HepG2 (cell line): Measurements from ENCODE around the gene DCLK1. TPM values are rescaled to one million over a fixed set of nuclear protein-coding genes. Genes with fewer than 3 reads are reported as not detected.

Experiments used
- ATAC-seq: fragments of 200-7000 bp; cut with Tn5 transposase; 3 replicates; pipeline ENCODE4 v1.9.1; 2020; ENCODE audit warnings: mild to moderate bottlenecking, moderate library complexity
- BruUV-seq: library from RNA; stranded (reverse); fragments of 400-500 nt; replicated peaks from 2 replicates; lab custom pipeline; 2021; lab: Mats Ljungman, UMichigan
- CTCF ChIA-PET: fragments of 300-600 bp; formaldehyde crosslinking; extraction: SDS; loops from one replicate; lab custom pipeline; 2021; ENCODE audit warnings: low total read pairs, inconsistent platforms, low intra/inter-chr PET ratio; lab: Yijun Ruan, JAX
- POLR2A ChIA-PET: fragments of 350-600 bp; sonication (Branson Sonifier 250); formaldehyde crosslinking; loops from one replicate; lab custom pipeline; 2020; ENCODE audit warnings: antibody characterized with exemption, inconsistent platforms; lab: Yijun Ruan, JAX
- DNase-seq: peaks from one replicate; pipeline ENCODE4 v3.0.0-alpha.2; 2015; ENCODE audit warnings: low spot score
- FAIRE-seq: peaks from 3 replicates; lab custom pipeline; 2011; peaks lifted over from hg19 to GRCh38; lab: Jason Lieb, UNC
- H2AFZ ChIP-seq: one replicate; pipeline ENCODE4 v1.6.1; 2011; ENCODE audit warnings: low read length, inconsistent platforms
- H3K27ac ChIP-seq: fragments of 300-600 bp; 3 replicates; pipeline ENCODE4 v1.8.0; 2011; ENCODE audit warnings: mixed run types, mild to moderate bottlenecking, mixed read lengths, low read length, inconsistent platforms; ENCODE audit not compliant: insufficient read depth; ENCODE audit errors: extremely low read length
- H3K27me3 ChIP-seq, 2 experiments: fragments of 200-600 bp in 1 of 2; 2 replicates in 1 of 2; 3 replicates in 1 of 2; pipeline versions ENCODE4 v1.6.0 to v1.8.0; 2011; ENCODE audit warnings: low read length in 2 of 2, mild to moderate bottlenecking in 2 of 2, moderate library complexity in 2 of 2, inconsistent platforms in 1 of 2; ENCODE audit not compliant: insufficient read depth in 2 of 2, control insufficient read depth in 1 of 2
- H3K36me3 ChIP-seq, 2 experiments: fragments of 200-600 bp in 1 of 2; replicated peaks in 1 of 2; 2 replicates in 1 of 2; 3 replicates in 1 of 2; pipeline versions ENCODE4 v1.5.1 to v1.8.0; 2011; ENCODE audit warnings: low read length in 2 of 2, inconsistent platforms in 1 of 2; ENCODE audit not compliant: insufficient read depth in 2 of 2, control insufficient read depth in 1 of 2
- H3K4me1 ChIP-seq: 2 replicates; pipeline ENCODE4 v1.5.1; 2012; ENCODE audit warnings: low read length, inconsistent platforms; ENCODE audit not compliant: insufficient read depth
- H3K4me2 ChIP-seq: 2 replicates; pipeline ENCODE4 v1.6.0; 2011; ENCODE audit warnings: low read depth, low read length, inconsistent platforms
- H3K4me3 ChIP-seq, 3 experiments: fragments of 200-600 bp in 1 of 3; sonication (generic), shearing (Covaris generic) in 1 of 3; replicated peaks in 1 of 3; 2 replicates each; pipeline ENCODE4 v1.5.1; 2011 to 2016; ENCODE audit warnings: low read length in 3 of 3, inconsistent platforms in 2 of 3, low read depth in 2 of 3, mild to moderate bottlenecking in 2 of 3, control low read depth in 1 of 3, mixed read lengths in 1 of 3; ENCODE audit not compliant: insufficient read depth in 1 of 3
- H3K79me2 ChIP-seq: one replicate; pipeline ENCODE4 v1.6.1; 2011; ENCODE audit warnings: low read length, inconsistent platforms; ENCODE audit not compliant: insufficient read depth
- H3K9ac ChIP-seq: 2 replicates; pipeline ENCODE4 v1.6.0; 2011; ENCODE audit warnings: mild to moderate bottlenecking, low read depth, low read length, inconsistent platforms; ENCODE audit not compliant: insufficient read depth
- H3K9me3 ChIP-seq: 2 replicates; pipeline ENCODE4 v1.5.1; 2012; ENCODE audit warnings: mild to moderate bottlenecking, low read length
- H4K20me1 ChIP-seq: 2 replicates; pipeline ENCODE4 v1.6.0; 2011; ENCODE audit warnings: inconsistent platforms, mild to moderate bottlenecking, low read length, moderate library complexity; ENCODE audit not compliant: insufficient read depth
- ATM ChIP-seq: fragments of 450-650 bp; IDR thresholded peaks from 2 replicates; pipeline ENCODE4 v1.7.1; 2017; ENCODE audit warnings: mild to moderate bottlenecking, borderline replicate concordance
- ZFP36 ChIP-seq: fragments of 150-350 bp; IDR thresholded peaks from 2 replicates; pipeline ENCODE4 v1.6.1; 2018; ENCODE audit warnings: borderline replicate concordance, low read length, low read depth; ENCODE audit not compliant: partially characterized antibody
- ZNF232 ChIP-seq: sonication (generic); formaldehyde crosslinking; IDR thresholded peaks from 2 replicates; pipeline ENCODE4 v1.4.0; 2020; ENCODE audit warnings: missing genetic modification reagents, borderline replicate concordance
- ZNF296 ChIP-seq: sonication (generic); formaldehyde crosslinking; conservative IDR thresholded peaks from 2 replicates; pipeline ENCODE4 v1.5.0; 2020; ENCODE audit warnings: mild to moderate bottlenecking, missing genetic modification reagents
- ZNF766 ChIP-seq: sonication (generic); formaldehyde crosslinking; IDR thresholded peaks from 2 replicates; pipeline ENCODE4 v1.5.0; 2020; ENCODE audit warnings: missing genetic modification reagents, borderline replicate concordance
- WGBS: methylation state at CpG from one replicate; pipeline ENCODE4 v1.1.6; 2017; ENCODE audit warnings: low lambda C conversion rate; 5-methylcytosine and 5-hydroxymethylcytosine counted together
- in situ Hi-C: cut with HindIII; loops from 2 replicates; pipeline ENCODE4 v1.10.0; 2017; ENCODE audit warnings: low pct_unique_long_range_greater_than_20kb; ENCODE audit not compliant: extremely low pct_ligation_motif_present
- intact Hi-C: fragments of 100-400 bp; cut with micrococcal nuclease; formaldehyde crosslinking; loops from one replicate; pipeline ENCODE4 v1.10.0; 2022; ENCODE audit not compliant: unreplicated experiment
- polyA plus RNA-seq, 8 experiments: library from polyadenylated mRNA; depleted of rRNA in 3 of 8; stranded (reverse) in 7 of 8; unstranded in 1 of 8; fragments of >200 nt; fragmentation: Illumina TruSeq in 4 of 8; extraction: Trizol in 4 of 8; gene quantifications; 2 replicates each; pipeline versions ENCODE4 v1.2.1 to v1.2.3, GENCODE V29; 2011 to 2016; ENCODE audit warnings: low read depth in 4 of 8, missing spikeins in 1 of 8, mixed read lengths in 1 of 8; ENCODE audit not compliant: insufficient read depth in 1 of 8
- total RNA-seq, 5 experiments: library from RNA; depleted of rRNA; stranded (reverse); fragments of >200 nt; fragmentation: Illumina TruSeq; extraction: Trizol; gene quantifications; 2 replicates each; pipeline ENCODE4 v1.2.3, GENCODE V29; 2016; ENCODE audit warnings: low read depth in 1 of 5
- TF ChIP-seq, protein P1 (sequence below): sonication (generic); formaldehyde crosslinking; IDR thresholded peaks from 2 replicates; pipeline ENCODE4 v1.5.0; 2020; ENCODE audit warnings: mild to moderate bottlenecking, missing genetic modification reagents
- TF ChIP-seq, protein P2 (sequence below): sonication (generic); formaldehyde crosslinking; IDR thresholded peaks from one replicate; pipeline ENCODE4 v1.5.1; 2020; ENCODE audit warnings: mild to moderate bottlenecking, missing genetic modification reagents; ENCODE audit errors: not compliant biosample characterization
- TF ChIP-seq, protein P3 (sequence below): IDR thresholded peaks from 2 replicates; pipeline ENCODE4 v1.4.0; 2020; ENCODE audit warnings: mild to moderate bottlenecking, missing genetic modification reagents

The DCLK1 gene
- total and polyA plus RNA-seq, 2 of the 13 experiments (the other 11 are each of a cell fraction or from before 2014, with no cell fraction given): not detected

DNA sequence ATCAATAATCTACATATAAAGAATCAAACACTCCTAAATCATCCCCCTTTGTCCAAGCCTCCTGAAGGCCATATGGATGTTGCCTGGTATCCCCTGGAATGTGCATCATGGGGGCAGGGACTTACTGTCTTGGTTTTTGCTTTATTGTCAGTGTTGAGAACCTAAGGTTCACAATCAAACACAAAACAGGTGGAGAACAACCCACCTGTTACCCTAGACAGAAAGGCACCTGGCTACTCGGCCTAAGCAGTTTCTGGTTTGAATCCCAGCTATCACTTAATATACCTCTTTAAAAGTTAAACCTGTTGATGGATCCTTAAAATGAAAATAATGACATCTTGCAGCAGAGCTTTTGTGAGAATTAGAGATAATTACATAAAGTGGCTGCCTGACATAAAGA lies 68.9 kb downstream of the DCLK1 start (continued):
- TF ChIP-seq, protein P1, sequence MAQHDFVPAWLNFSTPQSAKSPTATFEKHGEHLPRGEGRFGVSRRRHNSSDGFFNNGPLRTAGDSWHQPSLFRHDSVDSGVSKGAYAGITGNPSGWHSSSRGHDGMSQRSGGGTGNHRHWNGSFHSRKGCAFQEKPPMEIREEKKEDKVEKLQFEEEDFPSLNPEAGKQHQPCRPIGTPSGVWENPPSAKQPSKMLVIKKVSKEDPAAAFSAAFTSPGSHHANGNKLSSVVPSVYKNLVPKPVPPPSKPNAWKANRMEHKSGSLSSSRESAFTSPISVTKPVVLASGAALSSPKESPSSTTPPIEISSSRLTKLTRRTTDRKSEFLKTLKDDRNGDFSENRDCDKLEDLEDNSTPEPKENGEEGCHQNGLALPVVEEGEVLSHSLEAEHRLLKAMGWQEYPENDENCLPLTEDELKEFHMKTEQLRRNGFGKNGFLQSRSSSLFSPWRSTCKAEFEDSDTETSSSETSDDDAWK (CRISPR knock-in tag): no peak

DNA sequence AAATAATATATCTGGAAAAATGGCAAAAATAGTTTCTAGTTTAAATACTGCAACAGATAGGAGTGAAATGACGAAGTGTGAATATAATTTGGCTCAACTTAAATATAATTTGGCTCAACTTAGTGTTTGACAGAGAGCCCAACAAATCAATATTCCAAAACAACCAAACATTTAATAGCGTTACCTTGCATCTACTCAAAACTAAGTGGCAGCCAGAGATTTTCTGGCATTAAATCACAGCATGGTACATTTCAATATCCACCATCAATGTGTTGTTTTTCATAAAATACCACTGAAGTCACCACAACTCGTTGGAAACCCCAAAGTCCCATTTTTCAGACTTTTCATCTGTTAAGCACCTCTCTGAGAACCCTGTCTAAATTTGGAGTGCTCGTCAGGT lies 69.6 kb downstream of the DCLK1 start:
- ChIA-PET CTCF (no interaction called here), POLR2A (no interaction called here)
- DNase-seq: no peak
- Histone ChIP-seq H3K9me3 (no peaks in the 10 kb centered on the region), H3K79me2 (no peaks in the 10 kb centered on the region), H3K4me1 (no peaks in the 10 kb centered on the region), H3K27ac (no peak overlapping the region), H3K27me3 (no peaks in the 10 kb centered on the region), H4K20me1 (no peaks in the 10 kb centered on the region), H3K4me2 (no peak overlapping the region), H2AFZ (no peak overlapping the region), H3K36me3 (no peaks in the 10 kb centered on the region), H3K9ac (no peak overlapping the region), H3K4me3 (no peak overlapping the region)
- FAIRE-seq: no peak
- intact Hi-C loops: no loop called here
- no TSS peak for BruUV-seq
- ATAC-seq: no peak
- 3% methylated on average over 4 of the region's 4 CpGs for WGBS
- in situ Hi-C loops: no loop called here
- TF ChIP-seq ZNF296 (no peak), ATM (no peak), ZNF766 (CRISPR knock-in tag) (no peak), ZNF232 (CRISPR knock-in tag) (no peak), ZFP36 (no peak)
- TF ChIP-seq, protein P2, sequence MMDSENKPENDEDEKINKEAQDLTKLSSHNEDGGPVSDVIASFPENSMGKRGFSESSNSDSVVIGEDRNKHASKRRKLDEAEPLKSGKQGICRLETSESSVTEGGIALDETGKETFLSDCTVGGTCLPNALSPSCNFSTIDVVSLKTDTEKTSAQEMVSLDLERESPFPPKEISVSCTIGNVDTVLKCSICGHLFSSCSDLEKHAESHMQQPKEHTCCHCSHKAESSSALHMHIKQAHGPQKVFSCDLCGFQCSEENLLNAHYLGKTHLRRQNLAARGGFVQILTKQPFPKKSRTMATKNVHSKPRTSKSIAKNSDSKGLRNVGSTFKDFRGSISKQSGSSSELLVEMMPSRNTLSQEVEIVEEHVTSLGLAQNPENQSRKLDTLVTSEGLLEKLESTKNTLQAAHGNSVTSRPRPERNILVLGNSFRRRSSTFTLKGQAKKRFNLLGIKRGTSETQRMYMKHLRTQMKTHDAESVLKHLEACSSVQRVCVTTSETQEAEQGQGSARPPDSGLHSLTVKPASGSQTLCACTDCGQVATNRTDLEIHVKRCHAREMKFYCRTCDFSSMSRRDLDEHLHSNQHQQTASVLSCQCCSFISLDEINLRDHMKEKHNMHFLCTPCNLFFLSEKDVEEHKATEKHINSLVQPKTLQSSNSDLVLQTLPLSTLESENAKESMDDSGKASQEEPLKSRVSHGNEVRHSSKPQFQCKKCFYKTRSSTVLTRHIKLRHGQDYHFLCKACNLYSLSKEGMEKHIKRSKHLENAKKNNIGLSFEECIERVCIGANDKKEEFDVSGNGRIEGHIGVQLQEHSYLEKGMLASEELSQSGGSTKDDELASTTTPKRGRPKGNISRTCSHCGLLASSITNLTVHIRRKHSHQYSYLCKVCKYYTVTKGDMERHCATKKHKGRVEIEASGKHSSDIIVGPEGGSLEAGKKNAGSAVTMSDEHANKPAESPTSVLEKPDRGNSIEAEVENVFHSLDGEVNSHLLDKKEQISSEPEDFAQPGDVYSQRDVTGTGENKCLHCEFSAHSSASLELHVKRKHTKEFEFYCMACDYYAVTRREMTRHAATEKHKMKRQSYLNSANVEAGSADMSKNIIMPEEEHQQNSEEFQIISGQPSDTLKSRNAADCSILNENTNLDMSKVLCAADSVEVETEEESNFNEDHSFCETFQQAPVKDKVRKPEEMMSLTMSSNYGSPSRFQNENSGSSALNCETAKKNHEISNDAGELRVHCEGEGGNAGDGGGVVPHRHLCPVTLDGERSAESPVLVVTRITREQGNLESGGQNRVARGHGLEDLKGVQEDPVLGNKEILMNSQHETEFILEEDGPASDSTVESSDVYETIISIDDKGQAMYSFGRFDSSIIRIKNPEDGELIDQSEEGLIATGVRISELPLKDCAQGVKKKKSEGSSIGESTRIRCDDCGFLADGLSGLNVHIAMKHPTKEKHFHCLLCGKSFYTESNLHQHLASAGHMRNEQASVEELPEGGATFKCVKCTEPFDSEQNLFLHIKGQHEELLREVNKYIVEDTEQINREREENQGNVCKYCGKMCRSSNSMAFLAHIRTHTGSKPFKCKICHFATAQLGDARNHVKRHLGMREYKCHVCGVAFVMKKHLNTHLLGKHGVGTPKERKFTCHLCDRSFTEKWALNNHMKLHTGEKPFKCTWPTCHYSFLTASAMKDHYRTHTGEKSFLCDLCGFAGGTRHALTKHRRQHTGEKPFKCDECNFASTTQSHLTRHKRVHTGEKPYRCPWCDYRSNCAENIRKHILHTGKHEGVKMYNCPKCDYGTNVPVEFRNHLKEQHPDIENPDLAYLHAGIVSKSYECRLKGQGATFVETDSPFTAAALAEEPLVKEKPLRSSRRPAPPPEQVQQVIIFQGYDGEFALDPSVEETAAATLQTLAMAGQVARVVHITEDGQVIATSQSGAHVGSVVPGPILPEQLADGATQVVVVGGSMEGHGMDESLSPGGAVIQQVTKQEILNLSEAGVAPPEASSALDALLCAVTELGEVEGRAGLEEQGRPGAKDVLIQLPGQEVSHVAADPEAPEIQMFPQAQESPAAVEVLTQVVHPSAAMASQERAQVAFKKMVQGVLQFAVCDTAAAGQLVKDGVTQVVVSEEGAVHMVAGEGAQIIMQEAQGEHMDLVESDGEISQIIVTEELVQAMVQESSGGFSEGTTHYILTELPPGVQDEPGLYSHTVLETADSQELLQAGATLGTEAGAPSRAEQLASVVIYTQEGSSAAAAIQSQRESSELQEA (CRISPR knock-in tag): no peak
- TF ChIP-seq, protein P3, sequence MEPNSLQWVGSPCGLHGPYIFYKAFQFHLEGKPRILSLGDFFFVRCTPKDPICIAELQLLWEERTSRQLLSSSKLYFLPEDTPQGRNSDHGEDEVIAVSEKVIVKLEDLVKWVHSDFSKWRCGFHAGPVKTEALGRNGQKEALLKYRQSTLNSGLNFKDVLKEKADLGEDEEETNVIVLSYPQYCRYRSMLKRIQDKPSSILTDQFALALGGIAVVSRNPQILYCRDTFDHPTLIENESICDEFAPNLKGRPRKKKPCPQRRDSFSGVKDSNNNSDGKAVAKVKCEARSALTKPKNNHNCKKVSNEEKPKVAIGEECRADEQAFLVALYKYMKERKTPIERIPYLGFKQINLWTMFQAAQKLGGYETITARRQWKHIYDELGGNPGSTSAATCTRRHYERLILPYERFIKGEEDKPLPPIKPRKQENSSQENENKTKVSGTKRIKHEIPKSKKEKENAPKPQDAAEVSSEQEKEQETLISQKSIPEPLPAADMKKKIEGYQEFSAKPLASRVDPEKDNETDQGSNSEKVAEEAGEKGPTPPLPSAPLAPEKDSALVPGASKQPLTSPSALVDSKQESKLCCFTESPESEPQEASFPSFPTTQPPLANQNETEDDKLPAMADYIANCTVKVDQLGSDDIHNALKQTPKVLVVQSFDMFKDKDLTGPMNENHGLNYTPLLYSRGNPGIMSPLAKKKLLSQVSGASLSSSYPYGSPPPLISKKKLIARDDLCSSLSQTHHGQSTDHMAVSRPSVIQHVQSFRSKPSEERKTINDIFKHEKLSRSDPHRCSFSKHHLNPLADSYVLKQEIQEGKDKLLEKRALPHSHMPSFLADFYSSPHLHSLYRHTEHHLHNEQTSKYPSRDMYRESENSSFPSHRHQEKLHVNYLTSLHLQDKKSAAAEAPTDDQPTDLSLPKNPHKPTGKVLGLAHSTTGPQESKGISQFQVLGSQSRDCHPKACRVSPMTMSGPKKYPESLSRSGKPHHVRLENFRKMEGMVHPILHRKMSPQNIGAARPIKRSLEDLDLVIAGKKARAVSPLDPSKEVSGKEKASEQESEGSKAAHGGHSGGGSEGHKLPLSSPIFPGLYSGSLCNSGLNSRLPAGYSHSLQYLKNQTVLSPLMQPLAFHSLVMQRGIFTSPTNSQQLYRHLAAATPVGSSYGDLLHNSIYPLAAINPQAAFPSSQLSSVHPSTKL (CRISPR knock-in tag): no peak
